ENCODE measurements around the gene LIMS2. TPM values are rescaled to one million over a fixed set of nuclear protein-coding genes. Genes with fewer than 3 reads are reported as not detected.

LIMS2 gene
- total and polyA plus RNA-seq, 2 donors = 18.7 to 346 TPM

- WGBS = 17% methylated on average over 69 of the region's 69 CpGs
- no peak overlapping the region for H3K27ac ChIP-seq (ENCODE audit: low read depth)
- H3K4me1 ChIP-seq (ENCODE audit: insufficient read depth) = no peaks in the 10 kb centered on the region
- DNase-seq (ENCODE audit: extremely low spot score) = no peak
- H3K36me3 ChIP-seq (ENCODE audit: insufficient read depth) = no peaks in the 10 kb centered on the region
- peak overlapping the region; percentile 39 for H3K4me3 ChIP-seq (ENCODE audit: low read depth, low read length)
Measured at GRCh38 chr2:127664065-127664894, 11.1 kb downstream of the LIMS2 start.

- Histone ChIP-seq H3K4me3 (ENCODE audit: low read depth, low read length) (peak overlapping the region; percentile 39), H3K36me3 (ENCODE audit: insufficient read depth) (no peaks in the 10 kb centered on the region), H3K27ac (ENCODE audit: low read depth) (no peak overlapping the region), H3K4me1 (ENCODE audit: insufficient read depth) (no peaks in the 10 kb centered on the region)
- DNase-seq (ENCODE audit: extremely low spot score) = no peak
- 58% methylated on average over 6 of the region's 6 CpGs for WGBS
Measured at GRCh38 chr2:127663566-127664064, 11.7 kb downstream of the LIMS2 start.

DNA sequence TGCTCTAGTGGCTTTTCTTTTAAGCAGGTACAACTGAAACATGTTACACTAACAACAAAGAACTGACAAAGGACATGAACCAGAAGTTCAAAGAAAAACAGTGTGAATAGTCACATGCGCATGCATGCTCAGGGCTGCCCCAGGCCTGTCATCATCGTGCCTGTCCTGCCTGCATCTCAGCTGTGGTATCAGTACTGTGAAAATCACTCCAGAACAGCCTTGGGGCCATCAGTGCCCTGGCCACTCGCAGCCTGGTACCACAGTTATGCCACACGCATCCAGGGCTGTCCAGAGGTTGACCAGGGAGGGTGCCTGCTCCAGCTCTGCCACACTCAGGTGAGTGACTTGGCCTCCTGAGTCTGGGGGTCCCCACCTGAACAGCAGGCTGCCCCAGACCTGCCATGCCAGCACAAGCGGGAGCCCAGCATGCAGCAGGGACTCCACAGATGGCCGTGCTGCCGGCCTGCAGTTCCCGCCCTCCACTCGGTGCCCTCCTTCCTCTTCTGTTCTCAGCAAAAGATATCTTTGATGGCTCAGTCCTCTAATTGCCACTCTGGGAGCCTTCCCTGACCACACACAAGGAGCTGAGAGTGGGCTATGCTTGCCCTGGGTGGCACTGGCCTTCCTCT, 12.3 kb downstream of the LIMS2 start:
- 46% methylated on average over 9 of the region's 9 CpGs for WGBS
- H3K4me1 ChIP-seq (ENCODE audit: insufficient read depth) = no peaks in the 10 kb centered on the region
- no peaks in the 10 kb centered on the region for H3K36me3 ChIP-seq (ENCODE audit: insufficient read depth)
- H3K27ac ChIP-seq (ENCODE audit: low read depth) = no peak overlapping the region
- no peak overlapping the region for H3K4me3 ChIP-seq (ENCODE audit: low read depth, low read length)
- no peak for DNase-seq (ENCODE audit: extremely low spot score)

DNA sequence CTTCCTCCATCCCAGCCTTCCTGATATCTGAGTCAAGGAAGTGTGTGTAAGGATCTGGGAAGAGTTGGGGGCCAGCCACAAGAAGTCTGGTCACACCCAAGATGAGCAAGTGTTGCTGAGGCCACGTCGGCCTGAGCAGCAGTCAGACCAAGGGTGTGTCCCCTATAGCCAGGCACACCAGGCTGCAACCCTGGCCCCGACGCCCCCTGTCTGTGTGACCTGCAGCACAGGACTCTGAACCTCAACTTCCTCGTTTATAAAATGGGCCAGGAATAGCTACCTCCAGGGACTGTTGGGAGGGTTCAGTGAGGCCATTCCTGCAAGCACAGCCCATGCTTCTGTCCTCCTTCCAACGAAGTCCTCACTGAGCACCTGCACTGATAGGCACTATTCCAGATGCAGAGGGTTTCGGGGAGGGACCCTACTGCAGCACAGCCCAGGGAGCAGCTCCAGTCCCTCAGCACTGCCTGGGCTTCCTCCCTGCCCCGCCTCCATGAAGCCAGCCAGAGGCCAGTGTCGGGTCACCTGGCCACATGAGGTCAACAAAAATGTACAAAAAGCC, 13.3 kb downstream of the LIMS2 start:
- H3K27ac ChIP-seq (ENCODE audit: low read depth) = no peak overlapping the region
- no peaks in the 10 kb centered on the region for H3K4me1 ChIP-seq (ENCODE audit: insufficient read depth)
- H3K36me3 ChIP-seq (ENCODE audit: insufficient read depth) = no peaks in the 10 kb centered on the region
- DNase-seq (ENCODE audit: extremely low spot score) = no peak
- WGBS = 39% methylated on average over 9 of the region's 9 CpGs
- H3K4me3 ChIP-seq (ENCODE audit: low read depth, low read length) = no peak overlapping the region

GRCh38 chr2:127661072-127661649, 14.2 kb downstream of the LIMS2 start:
- Histone ChIP-seq H3K36me3 (ENCODE audit: insufficient read depth) (no peaks in the 10 kb centered on the region), H3K4me1 (ENCODE audit: insufficient read depth) (no peaks in the 10 kb centered on the region), H3K4me3 (ENCODE audit: low read depth, low read length) (no peak overlapping the region), H3K27ac (ENCODE audit: low read depth) (no peak overlapping the region)
- 55% methylated on average over 14 of the region's 14 CpGs for WGBS
- DNase-seq (ENCODE audit: extremely low spot score) = no peak

GRCh38 chr2:127660291-127660578, 15.1 kb downstream of the LIMS2 start:
- no peak for DNase-seq (ENCODE audit: extremely low spot score)
- H3K4me3 ChIP-seq (ENCODE audit: low read depth, low read length) = no peak overlapping the region
- no peak overlapping the region for H3K27ac ChIP-seq (ENCODE audit: low read depth)
- 83% methylated on average over 10 of the region's 10 CpGs for WGBS
- H3K4me1 ChIP-seq (ENCODE audit: insufficient read depth) = no peaks in the 10 kb centered on the region
- no peaks in the 10 kb centered on the region for H3K36me3 ChIP-seq (ENCODE audit: insufficient read depth)

DNA sequence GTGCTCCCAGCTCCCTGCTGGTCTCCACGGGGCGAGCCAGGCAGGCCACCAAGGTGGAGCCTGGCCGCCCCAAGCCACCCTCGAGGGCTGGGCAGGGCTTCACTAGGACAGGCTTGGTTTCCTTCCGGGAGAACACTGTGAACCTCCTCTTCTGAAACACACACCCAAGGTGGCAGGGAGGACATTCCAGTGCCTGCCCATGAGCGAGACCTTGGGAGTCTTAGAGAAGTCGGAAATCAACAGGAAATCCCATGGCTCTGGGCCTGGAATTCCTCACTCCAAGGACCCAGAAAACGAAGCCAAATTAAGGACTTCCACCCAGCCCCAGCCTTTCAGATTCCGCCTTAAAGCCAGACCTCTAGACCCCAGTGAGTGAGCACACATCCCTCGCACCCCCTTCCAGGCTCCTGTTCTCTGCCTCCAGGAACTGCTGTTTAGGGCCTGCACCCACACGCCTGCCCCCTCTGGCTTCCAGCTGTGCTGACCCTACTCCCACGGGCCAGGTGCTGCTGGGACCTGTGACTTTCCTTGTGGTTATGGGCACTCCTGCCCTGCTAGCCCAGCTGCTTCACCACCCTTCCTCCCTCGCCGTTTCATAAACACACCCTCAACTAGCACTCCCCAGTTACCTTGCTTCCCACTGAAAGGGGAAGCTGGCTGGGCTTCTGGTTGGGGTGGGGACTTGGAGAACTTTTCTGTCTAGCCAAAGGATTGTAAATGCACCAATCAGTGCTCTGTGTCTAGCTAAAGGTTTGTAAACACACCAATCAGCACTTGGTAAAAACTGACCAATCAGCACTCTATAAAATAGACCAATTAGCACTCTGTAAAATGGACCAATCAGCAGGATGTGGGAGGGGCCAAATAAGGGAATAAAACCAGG, 15.7 kb downstream of the LIMS2 start:
- H3K4me3 ChIP-seq (ENCODE audit: low read depth, low read length) = no peak overlapping the region
- no peak for DNase-seq (ENCODE audit: extremely low spot score)
- no peaks in the 10 kb centered on the region for H3K4me1 ChIP-seq (ENCODE audit: insufficient read depth)
- no peak overlapping the region for H3K27ac ChIP-seq (ENCODE audit: low read depth)
- H3K36me3 ChIP-seq (ENCODE audit: insufficient read depth) = no peaks in the 10 kb centered on the region
- WGBS = 58% methylated on average over 14 of the region's 14 CpGs

- H3K36me3 ChIP-seq (ENCODE audit: insufficient read depth) = no peaks in the 10 kb centered on the region
- H3K4me3 ChIP-seq (ENCODE audit: low read depth, low read length) = no peak overlapping the region
- DNase-seq (ENCODE audit: extremely low spot score) = no peak
- no peak overlapping the region for H3K27ac ChIP-seq (ENCODE audit: low read depth)
- no peaks in the 10 kb centered on the region for H3K4me1 ChIP-seq (ENCODE audit: insufficient read depth)
- WGBS = 72% methylated on average over 20 of the region's 20 CpGs
Measured at GRCh38 chr2:127658641-127659407, 16.5 kb downstream of the LIMS2 start.

GRCh38 chr2:127658146-127658545, 17.2 kb downstream of the LIMS2 start:
- H3K36me3 ChIP-seq (ENCODE audit: insufficient read depth) = no peaks in the 10 kb centered on the region
- WGBS = 76% methylated on average over 6 of the region's 6 CpGs
- no peaks in the 10 kb centered on the region for H3K4me1 ChIP-seq (ENCODE audit: insufficient read depth)
- no peak overlapping the region for H3K4me3 ChIP-seq (ENCODE audit: low read depth, low read length)
- DNase-seq (ENCODE audit: extremely low spot score) = no peak
- H3K27ac ChIP-seq (ENCODE audit: low read depth) = no peak overlapping the region

GRCh38 chr2:127657232-127657595, 18.1 kb downstream of the LIMS2 start:
- WGBS = 83% methylated on average over 17 of the region's 17 CpGs
- no peak for DNase-seq (ENCODE audit: extremely low spot score)
- H3K4me1 ChIP-seq (ENCODE audit: insufficient read depth) = no peaks in the 10 kb centered on the region
- no peak overlapping the region for H3K4me3 ChIP-seq (ENCODE audit: low read depth, low read length)
- no peak overlapping the region for H3K27ac ChIP-seq (ENCODE audit: low read depth)
- no peaks in the 10 kb centered on the region for H3K36me3 ChIP-seq (ENCODE audit: insufficient read depth)

GRCh38 chr2:127656569-127657231, 18.6 kb downstream of the LIMS2 start:
- 88% methylated on average over 15 of the region's 15 CpGs for WGBS
- no peak for DNase-seq (ENCODE audit: extremely low spot score)
- Histone ChIP-seq H3K4me3 (ENCODE audit: low read depth, low read length) (no peak overlapping the region), H3K27ac (ENCODE audit: low read depth) (no peak overlapping the region), H3K4me1 (ENCODE audit: insufficient read depth) (no peaks in the 10 kb centered on the region), H3K36me3 (ENCODE audit: insufficient read depth) (no peaks in the 10 kb centered on the region)

All from urinary bladder (tissue), 4 donors.